Upper lobe of right lung (tissue), 1 donor: ENCODE measurements around the gene AFF4. TPM values are rescaled to one million over a fixed set of nuclear protein-coding genes. Genes with fewer than 3 reads are reported as not detected.
"Not testable (repeated sequence)": the region's sequence is repeated elsewhere in the genome, so short reads cannot be mapped to it uniquely, and the experiment has no call there.

Experiments
- ATAC-seq: fragments of 200-7000 bp; cut with Tn5 transposase; one replicate; pipeline ENCODE4 v1.9.1; 2020; ENCODE audit warnings: mild to moderate bottlenecking, moderate library complexity
- DNase-seq: peaks from one replicate; pipeline ENCODE4 v3.0.0-alpha.2; 2020
- H3K27ac ChIP-seq: fragments of 200-600 bp; one replicate; pipeline ENCODE4 v1.8.0; 2022
- H3K27me3 ChIP-seq: fragments of 200-600 bp; one replicate; pipeline ENCODE4 v1.8.0; 2022; ENCODE audit warnings: mild to moderate bottlenecking
- H3K36me3 ChIP-seq: fragments of 200-600 bp; one replicate; pipeline ENCODE4 v1.8.0; 2022
- H3K4me1 ChIP-seq: fragments of 200-600 bp; one replicate; pipeline ENCODE4 v1.8.0; 2022
- H3K4me3 ChIP-seq: fragments of 200-600 bp; one replicate; pipeline ENCODE4 v1.8.0; 2022; ENCODE audit warnings: mild to moderate bottlenecking
- H3K9me3 ChIP-seq: fragments of 200-600 bp; one replicate; pipeline ENCODE4 v1.8.0; 2022
- CTCF ChIP-seq: fragments of 200-600 bp; IDR thresholded peaks from one replicate; pipeline ENCODE4 v1.8.0; 2022; ENCODE audit warnings: antibody characterized with exemption
- intact Hi-C: fragments of 100-400 bp; cut with DNase I; formaldehyde crosslinking; loops from one replicate; pipeline ENCODE4 v1.11.0; 2022
- total RNA-seq: library from RNA; stranded (reverse); fragmentation: NEBNext Ultra II Directional; extraction: Animal tissue kit (Norgen Biotek cat#: 25700); gene quantifications from one replicate; pipeline ENCODE4 v1.2.1, GENCODE V29; 2021
- donor health status: DM: no; HTN: yes; CAD: no; lungs with severe emphysema.

Gene AFF4
- total RNA-seq, 1 donor from 2014 or later = 76.9 TPM

GRCh38 chr5:132961887-132962286 lies 1.5 kb downstream of the AFF4 start:
- intact Hi-C loops = no loop called here
- DNase-seq (no peak), ATAC-seq (no peak)
- no peak for TF ChIP-seq CTCF
- Histone ChIP-seq H3K4me1 (peaks cover 34% of the 10 kb centered on the region), H3K4me3 (peak overlapping the region; percentile 98), H3K9me3 (no peaks in the 10 kb centered on the region), H3K36me3 (peaks cover 4% of the 10 kb centered on the region), H3K27me3 (no peaks in the 10 kb centered on the region), H3K27ac (peak overlapping the region; percentile 99)

- intact Hi-C loops, H3K27me3 ChIP-seq, DNase-seq, H3K36me3 ChIP-seq, H3K9me3 ChIP-seq, H3K27ac ChIP-seq, ATAC-seq: not testable (repeated sequence)
- H3K4me3 ChIP-seq = peak overlapping the region; percentile 98
- H3K4me1 ChIP-seq = peaks cover 34% of the 10 kb centered on the region
These were observed 2.2 kb downstream of the AFF4 start for GRCh38 chr5:132961123-132961815.

- H3K4me3 ChIP-seq, H3K36me3 ChIP-seq, ATAC-seq, DNase-seq, H3K27me3 ChIP-seq, H3K9me3 ChIP-seq, H3K27ac ChIP-seq, intact Hi-C loops: not testable (repeated sequence)
- peaks cover 30% of the 10 kb centered on the region for H3K4me1 ChIP-seq
These were observed 7.2 kb downstream of the AFF4 start for GRCh38 chr5:132956166-132956799.

- H3K4me1 ChIP-seq = peaks cover 11% of the 10 kb centered on the region
- intact Hi-C loops = no loop called here
These were observed 9.7 kb downstream of the AFF4 start for GRCh38 chr5:132953710-132954109.

GRCh38 chr5:132952829-132953228 lies 10.6 kb downstream of the AFF4 start:
- H3K4me3 ChIP-seq = no peak overlapping the region
- H3K27me3 ChIP-seq = no peaks in the 10 kb centered on the region
- intact Hi-C loops = no loop called here
- no peak for TF ChIP-seq CTCF
- DNase-seq (no peak), ATAC-seq (peak; percentile 37)
- H3K36me3 ChIP-seq = peaks cover 5% of the 10 kb centered on the region
- H3K4me1 ChIP-seq = peaks cover 6% of the 10 kb centered on the region
- no peaks in the 10 kb centered on the region for H3K9me3 ChIP-seq
- H3K27ac ChIP-seq = no peak overlapping the region

More at GRCh38 chr5:132953710-132954109, 9.7 kb downstream of the AFF4 start:
- H3K27me3 ChIP-seq = no peaks in the 10 kb centered on the region
- ATAC-seq (no peak), DNase-seq (no peak)
- H3K4me3 ChIP-seq = no peak overlapping the region
- peaks cover 5% of the 10 kb centered on the region for H3K36me3 ChIP-seq
- no peak overlapping the region for H3K27ac ChIP-seq
- TF ChIP-seq CTCF = no peak
- no peaks in the 10 kb centered on the region for H3K9me3 ChIP-seq

GRCh38 chr5:132951897-132952296 lies 11.5 kb downstream of the AFF4 start:
- peaks cover 6% of the 10 kb centered on the region for H3K4me1 ChIP-seq
- intact Hi-C loops = no loop called here
- no peak overlapping the region for H3K27ac ChIP-seq
- ATAC-seq (no peak), DNase-seq (no peak)
- no peaks in the 10 kb centered on the region for H3K9me3 ChIP-seq
- peaks cover 5% of the 10 kb centered on the region for H3K36me3 ChIP-seq
- no peak overlapping the region for H3K4me3 ChIP-seq
- no peaks in the 10 kb centered on the region for H3K27me3 ChIP-seq
- no peak for TF ChIP-seq CTCF
